GM12878 (cell line): ENCODE measurements around the gene C1GALT1. TPM values are rescaled to one million over a fixed set of nuclear protein-coding genes. Genes with fewer than 3 reads are reported as not detected.

ENCODE experiments used
- ATAC-seq: fragments of 200-7000 bp; cut with Tn5 transposase; 3 replicates; pipeline ENCODE4 v1.9.1; 2020; ENCODE audit warnings: mild to moderate bottlenecking, moderate library complexity
- BruUV-seq: library from RNA; stranded (reverse); fragments of 400-500 nt; replicated peaks from 2 replicates; lab custom pipeline; 2021; lab: Mats Ljungman, UMichigan
- CTCF ChIA-PET: fragments of 300-600 bp; sonication (Branson Sonifier 250); formaldehyde crosslinking; extraction: SDS; loops from one replicate; lab custom pipeline; 2021; ENCODE audit warnings: inconsistent platforms; lab: Yijun Ruan, JAX
- POLR2A ChIA-PET: fragments of 350-600 bp; formaldehyde crosslinking; extraction: SDS; loops from one replicate; lab custom pipeline; 2021; ENCODE audit warnings: inconsistent platforms; lab: Charles Lee
- RAD21 ChIA-PET: fragments of 300-600 bp; sonication (Branson Sonifier 250); formaldehyde crosslinking; loops from one replicate; lab custom pipeline; 2023; ENCODE audit warnings: antibody characterized with exemption; ENCODE audit not compliant: unreplicated experiment; lab: Charles Lee
- SMC1A ChIA-PET: fragments of 300-600 bp; sonication (Branson Sonifier 250); formaldehyde crosslinking; loops from one replicate; lab custom pipeline; 2023; ENCODE audit not compliant: unreplicated experiment, uncharacterized antibody; lab: Charles Lee
- DNase-seq: peaks from one replicate; pipeline ENCODE4 v3.0.0-alpha.2; 2011; ENCODE audit warnings: low read depth, low spot score
- FAIRE-seq: peaks from 3 replicates; lab custom pipeline; 2011; peaks lifted over from hg19 to GRCh38; lab: Jason Lieb, UNC
- H2AFZ ChIP-seq: 2 replicates; pipeline ENCODE4 v1.6.0; 2011; ENCODE audit warnings: low read depth, low read length, control low read depth; ENCODE audit not compliant: control insufficient read depth
- H3K27ac ChIP-seq: 2 replicates; pipeline ENCODE4 v1.5.1; 2011; ENCODE audit warnings: control low read depth; ENCODE audit not compliant: control insufficient read depth, insufficient read depth
- H3K27me3 ChIP-seq, 2 experiments: replicated peaks in 1 of 2; 2 replicates each; pipeline versions ENCODE4 v1.6.0 to v1.6.1; 2011; ENCODE audit warnings: low read length in 1 of 2; ENCODE audit not compliant: control insufficient read depth in 2 of 2, insufficient read depth in 2 of 2
- H3K36me3 ChIP-seq, 2 experiments: 2 replicates each; pipeline ENCODE4 v1.5.1; 2011; ENCODE audit warnings: low read length in 1 of 2; ENCODE audit not compliant: control insufficient read depth in 2 of 2, insufficient read depth in 2 of 2
- H3K4me1 ChIP-seq: 2 replicates; pipeline ENCODE4 v1.6.1; 2011; ENCODE audit warnings: mild to moderate bottlenecking, low read length, moderate library complexity, mixed read lengths; ENCODE audit not compliant: control insufficient read depth, insufficient read depth
- H3K4me2 ChIP-seq: 2 replicates; pipeline ENCODE4 v1.6.0; 2011; ENCODE audit warnings: control low read depth; ENCODE audit not compliant: control insufficient read depth, insufficient read depth
- H3K4me3 ChIP-seq: fragments of 200-600 bp; sonication (generic); 2 replicates; pipeline ENCODE4 v1.5.1; 2016
- H3K79me2 ChIP-seq: 2 replicates; pipeline ENCODE4 v1.6.0; 2011; ENCODE audit warnings: low read length; ENCODE audit not compliant: control insufficient read depth, insufficient read depth
- H3K9ac ChIP-seq: 2 replicates; pipeline ENCODE4 v1.8.0; 2011; ENCODE audit warnings: low read length, control low read depth, mixed read lengths; ENCODE audit not compliant: control insufficient read depth, insufficient read depth
- H3K9me3 ChIP-seq: replicated peaks from 3 replicates; pipeline ENCODE4 v1.5.1; 2011; ENCODE audit warnings: mild to moderate bottlenecking, low read length; ENCODE audit not compliant: control insufficient read depth, insufficient read depth
- H4K20me1 ChIP-seq: 2 replicates; pipeline ENCODE4 v1.6.0; 2011; ENCODE audit not compliant: control insufficient read depth, insufficient read depth
- BMI1 ChIP-seq: fragments of 450-650 bp; IDR thresholded peaks from 2 replicates; pipeline ENCODE4 v1.6.1; 2016; ENCODE audit warnings: mild to moderate bottlenecking, moderate library complexity, borderline replicate concordance
- HCFC1 ChIP-seq: fragments of 150-350 bp; IDR thresholded peaks from 2 replicates; pipeline ENCODE4 v1.6.1; 2014; ENCODE audit warnings: low read length
- IKZF1 ChIP-seq: fragments of 450-650 bp; conservative IDR thresholded peaks from 2 replicates; pipeline ENCODE4 v1.6.1; 2017; ENCODE audit warnings: antibody characterized with exemption, mild to moderate bottlenecking
- JUND ChIP-seq: IDR thresholded peaks from 2 replicates; pipeline ENCODE4 v1.6.1; 2012; ENCODE audit warnings: low read depth, mild to moderate bottlenecking, low read length, improper control_type of control experiment, moderate library complexity
- LARP7 ChIP-seq: fragments of 450-650 bp; IDR thresholded peaks from 2 replicates; pipeline ENCODE4 v1.6.1; 2017; ENCODE audit warnings: mild to moderate bottlenecking
- MTA3 ChIP-seq: IDR thresholded peaks from 2 replicates; pipeline ENCODE4 v1.6.1; 2012; ENCODE audit warnings: low read length, inconsistent platforms, borderline replicate concordance
- MXI1 ChIP-seq: fragments of 150-350 bp; IDR thresholded peaks from 2 replicates; pipeline ENCODE4 v1.6.1; 2011; ENCODE audit warnings: low read depth, mild to moderate bottlenecking, inconsistent platforms, low read length, improper control_type of control experiment
- NBN ChIP-seq: fragments of 450-650 bp; IDR thresholded peaks from 2 replicates; pipeline ENCODE4 v1.6.1; 2016
- PAX8 ChIP-seq: fragments of 450-650 bp; IDR thresholded peaks from 2 replicates; pipeline ENCODE4 v1.6.1; 2017; ENCODE audit warnings: mild to moderate bottlenecking, moderate library complexity
- RELB ChIP-seq: fragments of 450-650 bp; IDR thresholded peaks from 2 replicates; pipeline ENCODE4 v1.6.1; 2017; ENCODE audit warnings: low read depth, mild to moderate bottlenecking, moderate library complexity
- STAT3 ChIP-seq: IDR thresholded peaks from 2 replicates; pipeline ENCODE4 v1.6.1; 2011; ENCODE audit warnings: low read depth, low read length, improper control_type of control experiment
- TCF12 ChIP-seq: IDR thresholded peaks from 2 replicates; pipeline ENCODE4 v1.6.1; 2011; ENCODE audit warnings: low read depth, mild to moderate bottlenecking, low read length
- TCF7 ChIP-seq: IDR thresholded peaks from 2 replicates; pipeline ENCODE4 v1.6.1; 2014; ENCODE audit warnings: antibody characterized with exemption, borderline replicate concordance
- ZBTB11 ChIP-seq: fragments of 450-650 bp; formaldehyde crosslinking; IDR thresholded peaks from 2 replicates; pipeline ENCODE4 v1.5.0; 2022; ENCODE audit warnings: mild to moderate bottlenecking, missing genetic modification characterization
- WGBS: methylation state at CpG from one replicate; pipeline ENCODE4 v1.1.6; 2016; ENCODE audit warnings: low lambda C conversion rate; ENCODE audit not compliant: insufficient replicate concordance, insufficient coverage; ENCODE audit errors: missing lambda C conversion rate; 5-methylcytosine and 5-hydroxymethylcytosine counted together
- in situ Hi-C: fragments of 300-500 bp; cut with MboI; formaldehyde crosslinking; loops from 9 replicates; pipeline ENCODE4 v1.14.3; 2018; ENCODE audit warnings: mixed read lengths
- intact Hi-C: fragments of 100-400 bp; cut with micrococcal nuclease; formaldehyde crosslinking; loops from one replicate; pipeline ENCODE4 v1.14.2; 2022; ENCODE audit not compliant: unreplicated experiment
- polyA plus RNA-seq, 11 experiments: library from polyadenylated mRNA; depleted of rRNA in 4 of 11; unstranded in 6 of 11; stranded (reverse) in 5 of 11; fragments of >200 nt; fragmentation: Nextera tagmentation in 4 of 11; fragmentation: Illumina TruSeq in 1 of 11; extraction: Ambion mirVana in 4 of 11; extraction: Trizol in 1 of 11; gene quantifications; 1 replicate in 1 of 11; 2 replicates in 10 of 11; pipeline versions ENCODE4 v1.2.1 to v1.2.3, GENCODE V29; 2011 to 2016; ENCODE audit warnings: inconsistent platforms in 2 of 11, missing spikeins in 2 of 11, low read depth in 1 of 11
- total RNA-seq, 4 experiments: library from RNA; depleted of rRNA in 3 of 4; stranded (reverse); fragments of >200 nt in 3 of 4; fragmentation: Illumina TruSeq in 1 of 4; extraction: Trizol in 1 of 4; gene quantifications; 2 replicates each; pipeline versions ENCODE4 v1.2.1 to v1.2.3, GENCODE V29; 2013 to 2021
- TF ChIP-seq, protein P1 (sequence below): IDR thresholded peaks from 2 replicates; pipeline ENCODE4 v1.6.1; 2012; ENCODE audit warnings: mild to moderate bottlenecking, low read depth, low read length
- TF ChIP-seq, protein P2 (sequence below): IDR thresholded peaks from 2 replicates; pipeline ENCODE4 v1.6.1; 2011; ENCODE audit warnings: borderline replicate concordance, low read depth, mild to moderate bottlenecking, moderate library complexity, mixed read lengths, low read length; ENCODE audit not compliant: insufficient read depth; ENCODE audit errors: extremely low read length

C1GALT1 gene
- total and polyA plus RNA-seq, 10 of the 15 experiments (the other 5 are each of a cell fraction or from before 2014, with no cell fraction given) = 1.6 to 25.0 (median 8.5) TPM

- Histone ChIP-seq H3K4me2 (no peak overlapping the region), H3K27me3 (no peaks in the 10 kb centered on the region), H3K9ac (no peak overlapping the region), H4K20me1 (no peaks in the 10 kb centered on the region; the same call in 1 of the 2 replicates), H3K79me2 (peaks cover 26% of the 10 kb centered on the region), H3K9me3 (peaks cover 4% of the 10 kb centered on the region), H3K4me1 (peaks cover 7% of the 10 kb centered on the region), H3K27ac (no peak overlapping the region), H2AFZ (no peak overlapping the region), H3K4me3 (no peak overlapping the region), H3K36me3 (peaks cover 0 to 4% of the 10 kb centered on the region in 2 experiments; a peak in 1 of 4 replicates)
- FAIRE-seq = no peak
- in situ Hi-C loops = no loop called here
- ChIA-PET SMC1A (interaction anchor here (0.7 to 1.5 kb wide), 4 partner anchors 32 to 68 kb away, joined by 3 to 5 read pairs (median 4); no protein-coding TSS in a partner anchor), POLR2A (interaction anchor here (1.6 kb wide), 1 partner anchor 11 kb away, joined by 4 read pairs; no protein-coding TSS in a partner anchor), RAD21 (interaction anchor here (1.9 kb wide), 1 partner anchor 60 kb away, joined by 5 read pairs; no protein-coding TSS in a partner anchor), CTCF (interaction anchor here (0.6 to 1.1 kb wide), 2 partner anchors 30 to 1022 kb away, joined by 3 read pairs; no protein-coding TSS in a partner anchor)
- DNase-seq = no peak
- intact Hi-C loops = no loop called here
- 75% methylated on average over 5 of the region's 5 CpGs for WGBS
- ATAC-seq = no peak
- BruUV-seq = no TSS peak
- no peak for TF ChIP-seq JUND
- no peak for TF ChIP-seq ZBTB11
- TF ChIP-seq TCF12 = no peak
- no peak for TF ChIP-seq BMI1
- no peak for TF ChIP-seq LARP7
- TF ChIP-seq MTA3 = no peak
- TF ChIP-seq RELB = no peak
- TF ChIP-seq NBN = no peak
- no peak for TF ChIP-seq TCF7
- TF ChIP-seq IKZF1 = no peak
- TF ChIP-seq, protein P1, sequence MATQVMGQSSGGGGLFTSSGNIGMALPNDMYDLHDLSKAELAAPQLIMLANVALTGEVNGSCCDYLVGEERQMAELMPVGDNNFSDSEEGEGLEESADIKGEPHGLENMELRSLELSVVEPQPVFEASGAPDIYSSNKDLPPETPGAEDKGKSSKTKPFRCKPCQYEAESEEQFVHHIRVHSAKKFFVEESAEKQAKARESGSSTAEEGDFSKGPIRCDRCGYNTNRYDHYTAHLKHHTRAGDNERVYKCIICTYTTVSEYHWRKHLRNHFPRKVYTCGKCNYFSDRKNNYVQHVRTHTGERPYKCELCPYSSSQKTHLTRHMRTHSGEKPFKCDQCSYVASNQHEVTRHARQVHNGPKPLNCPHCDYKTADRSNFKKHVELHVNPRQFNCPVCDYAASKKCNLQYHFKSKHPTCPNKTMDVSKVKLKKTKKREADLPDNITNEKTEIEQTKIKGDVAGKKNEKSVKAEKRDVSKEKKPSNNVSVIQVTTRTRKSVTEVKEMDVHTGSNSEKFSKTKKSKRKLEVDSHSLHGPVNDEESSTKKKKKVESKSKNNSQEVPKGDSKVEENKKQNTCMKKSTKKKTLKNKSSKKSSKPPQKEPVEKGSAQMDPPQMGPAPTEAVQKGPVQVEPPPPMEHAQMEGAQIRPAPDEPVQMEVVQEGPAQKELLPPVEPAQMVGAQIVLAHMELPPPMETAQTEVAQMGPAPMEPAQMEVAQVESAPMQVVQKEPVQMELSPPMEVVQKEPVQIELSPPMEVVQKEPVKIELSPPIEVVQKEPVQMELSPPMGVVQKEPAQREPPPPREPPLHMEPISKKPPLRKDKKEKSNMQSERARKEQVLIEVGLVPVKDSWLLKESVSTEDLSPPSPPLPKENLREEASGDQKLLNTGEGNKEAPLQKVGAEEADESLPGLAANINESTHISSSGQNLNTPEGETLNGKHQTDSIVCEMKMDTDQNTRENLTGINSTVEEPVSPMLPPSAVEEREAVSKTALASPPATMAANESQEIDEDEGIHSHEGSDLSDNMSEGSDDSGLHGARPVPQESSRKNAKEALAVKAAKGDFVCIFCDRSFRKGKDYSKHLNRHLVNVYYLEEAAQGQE = no peak
- TF ChIP-seq PAX8 = no peak
- no peak for TF ChIP-seq MXI1
- no peak for TF ChIP-seq STAT3
- TF ChIP-seq, protein P2, sequence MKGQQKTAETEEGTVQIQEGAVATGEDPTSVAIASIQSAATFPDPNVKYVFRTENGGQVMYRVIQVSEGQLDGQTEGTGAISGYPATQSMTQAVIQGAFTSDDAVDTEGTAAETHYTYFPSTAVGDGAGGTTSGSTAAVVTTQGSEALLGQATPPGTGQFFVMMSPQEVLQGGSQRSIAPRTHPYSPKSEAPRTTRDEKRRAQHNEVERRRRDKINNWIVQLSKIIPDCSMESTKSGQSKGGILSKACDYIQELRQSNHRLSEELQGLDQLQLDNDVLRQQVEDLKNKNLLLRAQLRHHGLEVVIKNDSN = no peak
- no peak for TF ChIP-seq HCFC1
Observed at GRCh38 chr7:7190142-7190541, 7.8 kb downstream of the C1GALT1 start.
